HepG2 (cell line): ENCODE results near the gene RESP18. TPM values are rescaled to one million over a fixed set of nuclear protein-coding genes. Genes with fewer than 3 reads are reported as not detected.

Experiments
- DMAP1 ChIP-seq: IDR thresholded peaks from 2 replicates; pipeline ENCODE4 v1.6.1; 2016
- HCFC1 ChIP-seq: fragments of 150-350 bp; IDR thresholded peaks from 2 replicates; pipeline ENCODE4 v1.6.1; 2014; ENCODE audit warnings: low read depth, low read length
- MTF1 ChIP-seq: sonication (generic); formaldehyde crosslinking; IDR thresholded peaks from 2 replicates; pipeline ENCODE4 v1.5.0; 2020; ENCODE audit warnings: missing genetic modification reagents
- NFAT5 ChIP-seq: sonication (generic); formaldehyde crosslinking; IDR thresholded peaks from 2 replicates; pipeline ENCODE4 v1.4.0; 2020; ENCODE audit warnings: missing genetic modification reagents
- SOX6 ChIP-seq, 2 experiments: fragments of 450-650 bp in 1 of 2; sonication (generic) in 1 of 2; formaldehyde crosslinking in 1 of 2; IDR thresholded peaks; 2 replicates each; pipeline versions ENCODE4 v1.4.0 to v1.6.1; 2017 to 2020; ENCODE audit warnings: antibody characterized with exemption in 1 of 2, mild to moderate bottlenecking in 1 of 2, missing genetic modification reagents in 1 of 2
- SP5 ChIP-seq: IDR thresholded peaks from 2 replicates; pipeline ENCODE4 v1.6.1; 2016; ENCODE audit warnings: low read depth, borderline replicate concordance
- SPEN ChIP-seq: sonication (generic); formaldehyde crosslinking; IDR thresholded peaks from 2 replicates; pipeline ENCODE4 v1.5.1; 2020; ENCODE audit warnings: low read depth, mild to moderate bottlenecking, missing genetic modification reagents
- ZFP36L1 ChIP-seq: sonication (generic); formaldehyde crosslinking; IDR thresholded peaks from 2 replicates; pipeline ENCODE4 v1.8.0; 2022; ENCODE audit warnings: mild to moderate bottlenecking, missing genetic modification reagents, moderate library complexity
- ZNF205 ChIP-seq: IDR thresholded peaks from 2 replicates; pipeline ENCODE4 v1.6.1; 2018; ENCODE audit warnings: missing biosample characterization, missing genetic modification reagents
- ZNF501 ChIP-seq: sonication (generic); formaldehyde crosslinking; IDR thresholded peaks from 2 replicates; pipeline ENCODE4 v1.5.1; 2020; ENCODE audit warnings: mild to moderate bottlenecking, moderate library complexity, missing genetic modification reagents
- ZNF660 ChIP-seq: sonication (generic); formaldehyde crosslinking; IDR thresholded peaks from 2 replicates; pipeline ENCODE4 v1.5.1; 2020; ENCODE audit warnings: mild to moderate bottlenecking, low read depth, missing genetic modification reagents, borderline replicate concordance
- ZNF747 ChIP-seq: sonication (generic); formaldehyde crosslinking; IDR thresholded peaks from 2 replicates; pipeline ENCODE4 v1.8.1; 2023; ENCODE audit warnings: missing genetic modification reagents, mild to moderate bottlenecking, borderline replicate concordance
- polyA plus RNA-seq, 8 experiments: library from polyadenylated mRNA; depleted of rRNA in 3 of 8; stranded (reverse) in 7 of 8; unstranded in 1 of 8; fragments of >200 nt; fragmentation: Illumina TruSeq in 4 of 8; extraction: Trizol in 4 of 8; gene quantifications; 2 replicates each; pipeline versions ENCODE4 v1.2.1 to v1.2.3, GENCODE V29; 2011 to 2016; ENCODE audit warnings: low read depth in 4 of 8, missing spikeins in 1 of 8, mixed read lengths in 1 of 8; ENCODE audit not compliant: insufficient read depth in 1 of 8
- total RNA-seq, 5 experiments: library from RNA; depleted of rRNA; stranded (reverse); fragments of >200 nt; fragmentation: Illumina TruSeq; extraction: Trizol; gene quantifications; 2 replicates each; pipeline ENCODE4 v1.2.3, GENCODE V29; 2016; ENCODE audit warnings: low read depth in 1 of 5
- TF ChIP-seq, protein P1 (sequence below): sonication (generic); formaldehyde crosslinking; IDR thresholded peaks from 2 replicates; pipeline ENCODE4 v1.8.0; 2022; ENCODE audit warnings: mild to moderate bottlenecking, missing genetic modification reagents, moderate library complexity
- TF ChIP-seq, protein P2 (sequence below): sonication (generic); formaldehyde crosslinking; IDR thresholded peaks from 2 replicates; pipeline ENCODE4 v1.4.0; 2020; ENCODE audit warnings: mild to moderate bottlenecking, missing genetic modification reagents
- TF ChIP-seq, protein P3 (sequence below): sonication (generic); formaldehyde crosslinking; IDR thresholded peaks from 2 replicates; pipeline ENCODE4; 2020; ENCODE audit warnings: missing genetic modification reagents, mild to moderate bottlenecking, borderline replicate concordance

The RESP18 gene
- total and polyA plus RNA-seq, 2 of the 13 experiments (the other 11 are each of a cell fraction or from before 2014, with no cell fraction given), result not detected

DNA sequence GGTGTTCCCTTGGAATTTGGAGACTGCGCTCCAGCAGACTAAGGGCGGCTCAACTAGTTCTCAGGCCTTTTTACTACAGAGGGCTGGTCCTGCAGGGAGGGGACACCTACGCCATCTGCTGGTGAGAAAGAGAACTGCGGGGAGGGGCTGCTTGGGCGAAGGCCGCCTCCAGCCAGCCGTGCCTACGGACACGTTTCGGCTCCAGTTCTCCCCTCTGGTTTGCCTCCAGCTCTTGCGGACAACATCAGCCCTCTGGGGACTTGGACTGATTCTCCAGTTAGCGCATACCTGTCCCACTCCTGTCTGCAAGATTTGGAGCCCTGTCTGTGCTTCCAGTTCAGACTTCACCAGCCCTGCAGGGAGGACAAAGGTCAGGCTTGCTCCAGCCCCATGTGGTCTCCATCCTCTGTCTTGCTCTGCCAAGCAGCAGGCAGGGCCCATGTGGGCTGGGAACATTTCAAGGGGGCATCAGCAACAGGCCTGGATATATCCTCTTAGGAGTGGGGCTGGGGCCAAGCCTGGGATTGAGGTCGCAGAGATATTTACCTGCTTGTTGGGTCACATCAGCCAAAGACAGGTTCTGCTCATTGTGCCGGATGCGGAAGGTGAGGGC is 33.7 kb downstream of the RESP18 start (continued):
- TF ChIP-seq, protein P1, sequence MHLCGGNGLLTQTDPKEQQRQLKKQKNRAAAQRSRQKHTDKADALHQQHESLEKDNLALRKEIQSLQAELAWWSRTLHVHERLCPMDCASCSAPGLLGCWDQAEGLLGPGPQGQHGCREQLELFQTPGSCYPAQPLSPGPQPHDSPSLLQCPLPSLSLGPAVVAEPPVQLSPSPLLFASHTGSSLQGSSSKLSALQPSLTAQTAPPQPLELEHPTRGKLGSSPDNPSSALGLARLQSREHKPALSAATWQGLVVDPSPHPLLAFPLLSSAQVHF, result no peak
- 0 out of 2 replicates have a peak, but pooled peaks have one; percentile 41 for TF ChIP-seq SPEN (CRISPR knock-in tag)
- TF ChIP-seq HCFC1, result no peak
- TF ChIP-seq, protein P2, sequence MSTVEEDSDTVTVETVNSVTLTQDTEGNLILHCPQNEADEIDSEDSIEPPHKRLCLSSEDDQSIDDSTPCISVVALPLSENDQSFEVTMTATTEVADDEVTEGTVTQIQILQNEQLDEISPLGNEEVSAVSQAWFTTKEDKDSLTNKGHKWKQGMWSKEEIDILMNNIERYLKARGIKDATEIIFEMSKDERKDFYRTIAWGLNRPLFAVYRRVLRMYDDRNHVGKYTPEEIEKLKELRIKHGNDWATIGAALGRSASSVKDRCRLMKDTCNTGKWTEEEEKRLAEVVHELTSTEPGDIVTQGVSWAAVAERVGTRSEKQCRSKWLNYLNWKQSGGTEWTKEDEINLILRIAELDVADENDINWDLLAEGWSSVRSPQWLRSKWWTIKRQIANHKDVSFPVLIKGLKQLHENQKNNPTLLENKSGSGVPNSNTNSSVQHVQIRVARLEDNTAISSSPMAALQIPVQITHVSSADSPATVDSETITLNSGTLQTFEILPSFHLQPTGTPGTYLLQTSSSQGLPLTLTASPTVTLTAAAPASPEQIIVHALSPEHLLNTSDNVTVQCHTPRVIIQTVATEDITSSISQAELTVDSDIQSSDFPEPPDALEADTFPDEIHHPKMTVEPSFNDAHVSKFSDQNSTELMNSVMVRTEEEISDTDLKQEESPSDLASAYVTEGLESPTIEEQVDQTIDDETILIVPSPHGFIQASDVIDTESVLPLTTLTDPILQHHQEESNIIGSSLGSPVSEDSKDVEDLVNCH, result peak; percentile 67; the same call in 1 of the 2 replicates
- TF ChIP-seq, protein P3, sequence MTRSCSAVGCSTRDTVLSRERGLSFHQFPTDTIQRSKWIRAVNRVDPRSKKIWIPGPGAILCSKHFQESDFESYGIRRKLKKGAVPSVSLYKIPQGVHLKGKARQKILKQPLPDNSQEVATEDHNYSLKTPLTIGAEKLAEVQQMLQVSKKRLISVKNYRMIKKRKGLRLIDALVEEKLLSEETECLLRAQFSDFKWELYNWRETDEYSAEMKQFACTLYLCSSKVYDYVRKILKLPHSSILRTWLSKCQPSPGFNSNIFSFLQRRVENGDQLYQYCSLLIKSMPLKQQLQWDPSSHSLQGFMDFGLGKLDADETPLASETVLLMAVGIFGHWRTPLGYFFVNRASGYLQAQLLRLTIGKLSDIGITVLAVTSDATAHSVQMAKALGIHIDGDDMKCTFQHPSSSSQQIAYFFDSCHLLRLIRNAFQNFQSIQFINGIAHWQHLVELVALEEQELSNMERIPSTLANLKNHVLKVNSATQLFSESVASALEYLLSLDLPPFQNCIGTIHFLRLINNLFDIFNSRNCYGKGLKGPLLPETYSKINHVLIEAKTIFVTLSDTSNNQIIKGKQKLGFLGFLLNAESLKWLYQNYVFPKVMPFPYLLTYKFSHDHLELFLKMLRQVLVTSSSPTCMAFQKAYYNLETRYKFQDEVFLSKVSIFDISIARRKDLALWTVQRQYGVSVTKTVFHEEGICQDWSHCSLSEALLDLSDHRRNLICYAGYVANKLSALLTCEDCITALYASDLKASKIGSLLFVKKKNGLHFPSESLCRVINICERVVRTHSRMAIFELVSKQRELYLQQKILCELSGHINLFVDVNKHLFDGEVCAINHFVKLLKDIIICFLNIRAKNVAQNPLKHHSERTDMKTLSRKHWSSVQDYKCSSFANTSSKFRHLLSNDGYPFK, result no peak; the same call in 1 of the 2 replicates
- TF ChIP-seq MTF1, result no peak
- no peak for TF ChIP-seq ZNF205 (CRISPR knock-in tag)
- no peak for TF ChIP-seq SOX6 (IDR thresholded peaks at IDR 0.05)
- TF ChIP-seq SOX6 (CRISPR knock-in tag; IDR thresholded peaks at IDR 0.05), result peak; percentile 10; the same call in 1 of the 2 replicates
- 0 out of 2 replicates have a peak, but pooled peaks have one; percentile 39 for TF ChIP-seq ZNF747 (CRISPR knock-in tag)
- TF ChIP-seq NFAT5 (CRISPR knock-in tag), result no peak
- TF ChIP-seq ZNF501 (CRISPR knock-in tag), result peak; percentile 87
- 0 out of 2 replicates have a peak, but pooled peaks have one; percentile 14 for TF ChIP-seq SP5 (CRISPR knock-in tag)
- TF ChIP-seq DMAP1, result no peak
- no peak for TF ChIP-seq ZFP36L1 (CRISPR knock-in tag)
- TF ChIP-seq ZNF660 (CRISPR knock-in tag), result no peak
